ENCODE data around the gene TRPM3.

The TRPM3 gene

DNA sequence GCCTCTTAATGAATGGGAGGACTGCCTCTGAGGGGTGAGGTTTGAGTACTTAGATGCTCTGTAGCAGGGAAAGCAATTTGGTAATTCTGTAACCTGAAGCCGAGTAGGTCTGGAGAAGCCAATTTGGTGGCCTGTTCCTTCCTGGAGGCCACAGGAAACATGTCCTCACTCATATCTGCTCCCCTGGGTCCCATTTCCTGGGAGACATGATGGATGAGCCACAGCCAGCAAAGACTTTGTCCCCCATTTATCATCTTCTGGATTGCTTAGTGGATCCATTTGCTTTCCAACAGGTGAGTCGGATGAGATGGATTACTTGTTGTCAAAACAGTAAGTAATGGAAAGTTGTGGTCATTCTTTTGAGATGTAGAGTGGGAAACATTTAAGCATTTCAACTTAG lies 607.1 kb downstream of the TRPM3 start:
- no peak overlapping the region for H3K4me3 ChIP-seq (ENCODE audit: low read depth, low read length)
- DNase-seq (ENCODE audit: low read depth), result no peak
- TF ChIP-seq MYC (IDR thresholded peaks at IDR 0.05; ENCODE audit: low read depth, low read length) (no peak), POLR2A (IDR thresholded peaks at IDR 0.05; ENCODE audit: extremely low read depth, insufficient read length) (no peak)
- TF ChIP-seq, protein P1, sequence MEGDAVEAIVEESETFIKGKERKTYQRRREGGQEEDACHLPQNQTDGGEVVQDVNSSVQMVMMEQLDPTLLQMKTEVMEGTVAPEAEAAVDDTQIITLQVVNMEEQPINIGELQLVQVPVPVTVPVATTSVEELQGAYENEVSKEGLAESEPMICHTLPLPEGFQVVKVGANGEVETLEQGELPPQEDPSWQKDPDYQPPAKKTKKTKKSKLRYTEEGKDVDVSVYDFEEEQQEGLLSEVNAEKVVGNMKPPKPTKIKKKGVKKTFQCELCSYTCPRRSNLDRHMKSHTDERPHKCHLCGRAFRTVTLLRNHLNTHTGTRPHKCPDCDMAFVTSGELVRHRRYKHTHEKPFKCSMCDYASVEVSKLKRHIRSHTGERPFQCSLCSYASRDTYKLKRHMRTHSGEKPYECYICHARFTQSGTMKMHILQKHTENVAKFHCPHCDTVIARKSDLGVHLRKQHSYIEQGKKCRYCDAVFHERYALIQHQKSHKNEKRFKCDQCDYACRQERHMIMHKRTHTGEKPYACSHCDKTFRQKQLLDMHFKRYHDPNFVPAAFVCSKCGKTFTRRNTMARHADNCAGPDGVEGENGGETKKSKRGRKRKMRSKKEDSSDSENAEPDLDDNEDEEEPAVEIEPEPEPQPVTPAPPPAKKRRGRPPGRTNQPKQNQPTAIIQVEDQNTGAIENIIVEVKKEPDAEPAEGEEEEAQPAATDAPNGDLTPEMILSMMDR (IDR thresholded peaks at IDR 0.05; ENCODE audit: low read depth, low read length), result no peak
- TF ChIP-seq, protein P2, sequence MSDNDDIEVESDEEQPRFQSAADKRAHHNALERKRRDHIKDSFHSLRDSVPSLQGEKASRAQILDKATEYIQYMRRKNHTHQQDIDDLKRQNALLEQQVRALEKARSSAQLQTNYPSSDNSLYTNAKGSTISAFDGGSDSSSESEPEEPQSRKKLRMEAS (IDR thresholded peaks at IDR 0.05; ENCODE audit: low read depth, low read length), result no peak

DNA sequence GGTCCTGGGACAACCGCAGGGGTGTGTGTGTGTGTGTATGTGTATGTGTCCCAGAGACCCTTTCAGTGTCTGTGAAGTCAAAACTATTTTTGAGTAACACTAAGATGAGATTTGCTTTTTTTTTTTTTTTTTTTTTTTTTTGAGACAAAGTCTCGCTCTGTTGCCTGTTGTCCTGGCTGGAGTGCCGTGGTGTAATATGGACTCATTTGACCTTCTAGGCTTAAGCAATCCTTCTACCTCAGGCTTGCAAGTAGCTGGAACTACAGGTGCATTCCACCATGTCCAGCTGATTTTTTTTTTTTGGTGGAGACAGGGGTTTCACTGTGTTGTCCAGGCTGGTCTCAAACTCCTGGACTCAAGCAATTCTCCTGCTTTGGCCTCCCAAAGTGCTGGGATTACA lies 609.6 kb downstream of the TRPM3 start:
- TF ChIP-seq MYC (IDR thresholded peaks at IDR 0.05; ENCODE audit: low read depth, low read length) (no peak), POLR2A (IDR thresholded peaks at IDR 0.05; ENCODE audit: extremely low read depth, insufficient read length) (no peak)
- TF ChIP-seq, protein P2 (IDR thresholded peaks at IDR 0.05; ENCODE audit: low read depth, low read length), result no peak
- TF ChIP-seq, protein P1 (IDR thresholded peaks at IDR 0.05; ENCODE audit: low read depth, low read length), result no peak
- H3K4me3 ChIP-seq (ENCODE audit: low read depth, low read length), result no peak overlapping the region

DNA sequence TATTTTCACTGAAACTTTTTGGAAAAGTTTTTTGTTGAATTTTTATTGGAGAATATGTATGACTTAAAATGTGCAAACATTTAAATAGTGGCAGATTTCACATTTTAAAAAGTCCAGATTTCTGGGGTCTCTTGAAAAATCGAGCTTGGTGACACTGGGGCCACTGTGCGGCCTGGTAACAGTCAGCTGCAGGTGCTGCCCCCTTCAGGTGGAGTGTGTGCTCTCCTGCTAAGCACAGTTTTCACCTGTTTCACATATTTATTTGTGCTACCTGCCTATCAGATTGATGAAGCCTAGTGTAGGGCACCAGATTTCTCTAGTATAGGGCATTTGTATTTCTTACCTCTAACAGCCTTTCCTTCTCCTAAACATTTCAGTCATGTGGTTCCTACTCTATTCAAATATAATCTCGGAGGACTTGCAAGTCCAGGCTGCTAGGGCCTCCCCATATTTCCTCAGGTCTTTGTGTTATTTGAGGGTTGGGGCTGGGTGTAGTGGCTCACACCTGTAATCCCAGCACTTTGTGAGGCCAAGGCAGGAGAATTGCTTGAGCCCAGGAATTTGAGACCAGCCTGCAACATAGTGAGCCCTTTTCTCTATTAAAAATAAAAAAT lies 611.2 kb downstream of the TRPM3 start:
- no peak overlapping the region for H3K4me3 ChIP-seq (ENCODE audit: low read depth, low read length)
- TF ChIP-seq, protein P1 (IDR thresholded peaks at IDR 0.05; ENCODE audit: low read depth, low read length), result peak; percentile 37
- TF ChIP-seq, protein P2 (IDR thresholded peaks at IDR 0.05; ENCODE audit: low read depth, low read length), result no peak
- TF ChIP-seq MYC (IDR thresholded peaks at IDR 0.05; ENCODE audit: low read depth, low read length), result no peak
- no peak for TF ChIP-seq POLR2A (IDR thresholded peaks at IDR 0.05; ENCODE audit: extremely low read depth, insufficient read length)
- peak; percentile 18 for DNase-seq (ENCODE audit: low read depth)

More for the DNA sequence above, 609.6 kb downstream of the TRPM3 start:
- no peak for DNase-seq (ENCODE audit: low read depth)

DNA sequence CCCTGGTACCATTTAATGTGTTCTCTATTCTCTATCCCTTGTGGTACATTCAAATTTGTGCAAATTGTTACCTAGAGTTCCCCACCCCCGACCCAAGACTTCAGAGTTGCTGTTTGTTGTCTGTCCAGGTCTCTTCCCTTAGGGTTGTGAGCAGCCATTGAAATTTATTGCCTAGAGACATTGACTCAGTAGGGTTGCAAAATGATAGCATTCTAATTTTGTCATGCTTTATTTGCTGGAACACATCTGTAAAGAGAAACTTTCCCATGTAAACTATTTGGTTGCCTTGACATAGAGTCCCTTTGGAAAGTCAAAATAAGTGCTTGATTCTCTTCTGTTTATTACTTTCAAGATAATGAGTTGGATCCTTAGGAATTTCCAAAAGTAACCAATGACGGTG lies 615.3 kb downstream of the TRPM3 start:
- TF ChIP-seq, protein P1 (IDR thresholded peaks at IDR 0.05; ENCODE audit: low read depth, low read length), result no peak
- no peak overlapping the region for H3K4me3 ChIP-seq (ENCODE audit: low read depth, low read length)
- DNase-seq (ENCODE audit: low read depth), result no peak

DNA sequence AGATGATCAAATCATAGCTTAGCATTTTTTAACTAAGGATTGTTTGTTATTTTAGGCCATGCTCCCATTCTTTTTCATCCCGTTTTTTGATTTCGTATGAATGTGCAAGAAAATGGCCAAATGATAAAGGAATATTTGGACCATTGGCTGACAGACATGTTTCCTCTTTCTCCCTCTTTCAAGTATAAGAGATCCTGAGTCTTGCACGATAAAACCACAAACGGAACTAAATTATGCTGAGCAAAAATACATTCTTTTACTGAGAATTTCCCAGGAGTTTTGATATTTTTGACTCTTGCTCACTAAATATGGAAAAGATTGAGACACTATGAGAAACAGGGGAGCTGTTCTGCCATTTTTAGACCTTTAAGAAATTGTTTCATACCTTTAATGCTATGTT lies 616.6 kb downstream of the TRPM3 start:
- H3K4me3 ChIP-seq (ENCODE audit: low read depth, low read length), result no peak overlapping the region
- DNase-seq (ENCODE audit: low read depth), result no peak
- TF ChIP-seq POLR2A (IDR thresholded peaks at IDR 0.05; ENCODE audit: extremely low read depth, insufficient read length), result no peak
- no peak for TF ChIP-seq MYC (IDR thresholded peaks at IDR 0.05; ENCODE audit: low read depth, low read length)
- TF ChIP-seq, protein P1 (IDR thresholded peaks at IDR 0.05; ENCODE audit: low read depth, low read length), result no peak
- TF ChIP-seq, protein P2 (IDR thresholded peaks at IDR 0.05; ENCODE audit: low read depth, low read length), result no peak

DNA sequence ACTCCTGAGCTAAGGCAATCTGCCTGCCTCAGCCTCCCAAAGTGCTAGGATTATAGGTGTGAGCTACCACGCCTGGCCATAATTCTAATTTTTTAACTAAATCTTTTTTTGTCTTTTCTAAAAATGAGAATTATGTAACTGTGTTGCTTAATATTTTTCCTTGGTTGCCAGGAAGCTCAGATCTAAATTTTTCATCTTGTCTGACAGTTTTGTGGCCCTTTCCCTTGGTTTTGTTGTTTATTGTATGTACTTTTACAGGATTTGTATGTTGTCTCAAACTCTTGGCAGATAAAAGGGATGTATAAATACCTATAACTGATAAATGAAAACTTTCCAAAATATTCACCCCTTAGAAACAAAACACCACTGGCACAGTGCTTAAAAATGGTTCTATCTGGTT lies 618.7 kb downstream of the TRPM3 start:
- H3K4me3 ChIP-seq (ENCODE audit: low read depth, low read length), result no peak overlapping the region
- TF ChIP-seq, protein P2 (IDR thresholded peaks at IDR 0.05; ENCODE audit: low read depth, low read length), result no peak
- TF ChIP-seq, protein P1 (IDR thresholded peaks at IDR 0.05; ENCODE audit: low read depth, low read length), result no peak
- TF ChIP-seq MYC (IDR thresholded peaks at IDR 0.05; ENCODE audit: low read depth, low read length) (no peak), POLR2A (IDR thresholded peaks at IDR 0.05; ENCODE audit: extremely low read depth, insufficient read length) (no peak)
- no peak for DNase-seq (ENCODE audit: low read depth)
